ENCODE data around the gene PAQR8.

Gene PAQR8, protein sequence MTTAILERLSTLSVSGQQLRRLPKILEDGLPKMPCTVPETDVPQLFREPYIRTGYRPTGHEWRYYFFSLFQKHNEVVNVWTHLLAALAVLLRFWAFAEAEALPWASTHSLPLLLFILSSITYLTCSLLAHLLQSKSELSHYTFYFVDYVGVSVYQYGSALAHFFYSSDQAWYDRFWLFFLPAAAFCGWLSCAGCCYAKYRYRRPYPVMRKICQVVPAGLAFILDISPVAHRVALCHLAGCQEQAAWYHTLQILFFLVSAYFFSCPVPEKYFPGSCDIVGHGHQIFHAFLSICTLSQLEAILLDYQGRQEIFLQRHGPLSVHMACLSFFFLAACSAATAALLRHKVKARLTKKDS

DNA sequence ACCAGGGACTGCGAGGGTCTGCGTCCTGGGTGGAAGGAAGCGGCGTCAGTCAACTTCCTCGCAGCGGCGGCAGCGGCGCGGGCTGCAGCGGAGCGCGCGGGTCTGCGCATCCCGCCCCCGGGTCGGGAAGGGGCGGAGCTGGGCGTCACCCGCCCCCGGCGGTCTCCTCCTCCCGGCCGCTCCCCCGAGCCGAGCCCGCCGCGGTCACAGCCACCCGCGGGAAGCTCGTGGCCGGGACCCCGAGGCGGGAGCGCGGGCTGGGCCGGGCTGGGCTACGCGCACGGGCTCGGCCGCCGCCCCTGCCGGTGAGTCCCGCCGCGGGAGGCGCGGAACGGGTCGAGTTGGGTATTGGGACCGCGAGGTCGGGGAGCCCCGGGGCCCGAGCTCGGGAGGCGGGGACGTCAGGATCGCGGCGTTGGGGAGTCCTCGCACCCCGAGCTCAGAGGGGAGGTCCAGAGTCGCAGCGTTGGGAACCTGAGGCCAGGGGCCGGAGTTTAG is at the start of gene PAQR8:
TSS of gene PAQR8 (plus strand) at position 207 of the 498 bp plus-strand sequence. CDS start 41,063 bp downstream, outside the sequence.
- no peak for DNase-seq

DNA sequence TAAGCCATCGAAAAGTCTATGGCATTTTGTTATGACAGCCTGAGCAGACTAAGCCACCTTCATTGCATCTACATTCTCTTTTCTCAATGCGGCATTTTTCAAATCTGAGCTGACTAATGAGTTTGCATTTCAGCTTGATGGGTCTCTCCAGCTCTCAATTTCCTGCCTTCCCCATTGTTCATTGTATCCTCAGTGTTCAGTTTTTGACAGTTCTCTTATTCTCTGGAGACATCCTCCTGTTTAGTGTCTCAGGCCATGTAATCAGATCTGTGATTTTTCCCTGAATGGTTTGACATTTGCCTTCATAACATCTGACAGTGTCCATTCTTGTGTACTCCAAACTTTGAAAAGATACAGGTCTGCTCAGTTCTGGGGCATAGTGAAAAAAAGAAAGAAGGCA is 49.5 kb upstream of the PAQR8 start:
- DNase-seq: no peak

DNA sequence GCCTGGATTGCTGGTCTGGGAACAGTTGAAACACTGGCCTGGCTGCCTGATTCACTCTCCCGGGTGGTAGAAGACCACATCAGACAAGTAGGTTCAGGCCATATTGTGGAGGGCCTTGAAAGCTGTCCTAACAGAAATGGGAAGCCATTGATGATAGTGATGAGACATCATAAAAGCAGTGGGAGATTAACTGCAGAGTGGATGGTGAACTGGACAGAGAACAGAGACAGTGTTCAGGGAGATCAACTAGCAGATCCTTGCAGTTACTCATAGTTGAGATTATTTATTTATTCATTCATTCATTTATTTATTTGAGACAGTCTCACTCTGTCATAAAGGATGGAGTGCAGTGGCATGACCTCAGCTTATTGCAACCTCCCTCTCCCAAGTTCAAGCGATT is 47.2 kb upstream of the PAQR8 start:
- no peak for DNase-seq

DNA sequence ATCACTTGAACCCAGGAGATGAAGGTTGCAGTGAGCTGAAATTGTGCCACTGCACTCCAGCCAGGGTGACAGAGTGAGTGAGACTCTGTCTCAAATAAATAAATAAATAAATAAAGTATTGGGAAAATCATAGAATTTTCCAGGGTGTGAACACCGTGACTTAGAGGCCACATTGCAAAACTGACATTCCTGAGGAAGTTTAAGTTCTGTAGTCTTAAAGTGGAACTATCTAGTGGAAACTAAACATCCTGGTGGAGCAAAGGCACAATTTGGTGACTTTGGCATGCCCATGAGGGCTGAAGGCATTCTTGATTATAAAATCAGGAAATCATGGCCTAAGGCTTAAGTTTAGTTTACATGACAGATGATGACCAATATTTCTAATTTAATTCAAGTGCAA is 44.7 kb upstream of the PAQR8 start:
- no peak for DNase-seq

DNA sequence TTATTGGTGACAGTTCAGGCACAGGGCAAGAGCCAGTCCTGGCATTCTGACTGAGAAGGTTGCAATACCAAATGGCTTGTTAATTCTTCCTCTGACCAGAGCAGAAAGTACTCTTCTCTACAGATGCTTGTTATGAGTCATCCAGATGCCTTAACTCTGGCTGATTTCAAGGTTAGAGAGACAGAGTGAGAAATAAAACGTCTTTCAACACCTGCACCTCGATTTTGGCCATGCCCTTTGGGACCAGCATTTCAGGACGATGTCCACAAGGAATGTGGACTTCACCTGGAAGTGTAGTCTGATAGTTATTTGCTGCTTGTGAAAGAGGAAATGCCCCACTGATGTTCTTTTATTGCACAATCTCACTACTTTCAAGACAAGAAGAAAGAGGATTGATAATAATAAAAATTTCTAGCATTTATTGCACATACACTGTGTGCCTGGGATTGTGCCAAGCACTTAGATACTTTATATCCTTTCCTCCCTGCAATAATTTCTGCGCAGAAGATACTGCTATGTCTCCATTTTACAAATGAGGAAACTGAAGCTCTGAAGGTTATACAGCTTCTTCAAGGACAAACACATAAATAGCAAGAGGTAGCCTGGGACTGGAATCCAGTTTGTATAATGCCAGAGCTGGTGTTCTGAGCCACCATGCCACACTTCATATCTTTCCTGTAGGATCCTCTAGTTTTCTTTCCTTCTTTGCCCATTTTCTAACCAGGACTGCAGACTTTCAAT is 43.9 kb upstream of the PAQR8 start:
- no peak for DNase-seq

DNA sequence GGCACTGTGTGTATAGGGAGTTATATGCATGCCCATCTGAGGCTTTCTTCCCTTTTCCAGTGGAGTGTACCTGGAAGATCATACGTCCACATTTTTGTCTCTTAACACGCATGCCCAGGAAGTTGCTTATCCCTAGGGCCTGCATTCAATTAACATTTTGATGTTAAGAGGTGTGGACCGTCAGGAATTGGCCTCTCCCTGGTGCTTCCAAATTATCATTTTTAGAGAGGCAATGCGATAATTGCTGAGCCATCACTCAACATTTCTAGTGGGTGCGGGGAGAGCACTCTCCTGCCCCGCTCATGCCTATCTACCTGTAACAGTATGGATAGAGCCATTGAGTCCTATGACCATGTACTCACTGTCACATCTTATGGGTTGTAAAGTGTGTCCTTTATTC is 37.8 kb upstream of the PAQR8 start:
- no peak for DNase-seq

DNA sequence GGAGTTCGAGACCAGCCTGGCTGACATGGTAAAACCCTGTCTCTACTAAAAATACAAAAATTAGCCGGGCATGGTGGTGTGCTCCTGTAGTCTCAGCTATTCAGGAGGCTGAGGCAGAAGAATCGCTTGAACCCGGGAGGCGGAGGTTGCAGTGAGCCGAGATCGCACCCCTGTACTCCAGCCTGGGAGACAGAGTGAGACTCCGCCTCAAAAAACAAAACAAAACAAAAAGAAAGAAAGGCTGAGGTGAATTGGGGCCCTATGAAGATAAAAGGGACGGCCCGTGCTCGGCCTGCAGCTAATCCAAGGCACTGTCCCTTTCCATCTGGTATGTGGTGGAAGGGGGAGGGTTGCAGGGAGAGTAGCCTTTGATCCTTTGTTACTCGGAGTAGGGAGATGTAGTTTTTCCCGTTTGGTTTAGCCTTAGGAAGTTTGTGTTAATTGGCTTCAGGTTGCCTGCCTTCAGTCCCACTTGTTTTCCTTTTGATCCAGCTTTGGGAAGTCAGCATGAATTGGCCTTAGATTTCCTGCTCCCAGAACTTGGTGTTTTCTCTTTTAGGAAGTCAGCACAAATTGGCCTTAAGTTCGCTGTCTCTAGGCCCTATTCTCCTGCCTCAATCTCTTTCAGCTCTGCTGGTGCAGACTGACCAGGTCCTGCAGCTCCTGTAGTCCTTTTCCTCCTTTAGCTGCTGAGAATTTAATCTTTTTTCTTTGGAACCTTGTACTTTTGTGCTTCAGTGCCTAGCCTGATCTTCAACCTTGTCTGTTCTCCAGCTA is 36.1 kb upstream of the PAQR8 start:
- DNase-seq: no peak

DNA sequence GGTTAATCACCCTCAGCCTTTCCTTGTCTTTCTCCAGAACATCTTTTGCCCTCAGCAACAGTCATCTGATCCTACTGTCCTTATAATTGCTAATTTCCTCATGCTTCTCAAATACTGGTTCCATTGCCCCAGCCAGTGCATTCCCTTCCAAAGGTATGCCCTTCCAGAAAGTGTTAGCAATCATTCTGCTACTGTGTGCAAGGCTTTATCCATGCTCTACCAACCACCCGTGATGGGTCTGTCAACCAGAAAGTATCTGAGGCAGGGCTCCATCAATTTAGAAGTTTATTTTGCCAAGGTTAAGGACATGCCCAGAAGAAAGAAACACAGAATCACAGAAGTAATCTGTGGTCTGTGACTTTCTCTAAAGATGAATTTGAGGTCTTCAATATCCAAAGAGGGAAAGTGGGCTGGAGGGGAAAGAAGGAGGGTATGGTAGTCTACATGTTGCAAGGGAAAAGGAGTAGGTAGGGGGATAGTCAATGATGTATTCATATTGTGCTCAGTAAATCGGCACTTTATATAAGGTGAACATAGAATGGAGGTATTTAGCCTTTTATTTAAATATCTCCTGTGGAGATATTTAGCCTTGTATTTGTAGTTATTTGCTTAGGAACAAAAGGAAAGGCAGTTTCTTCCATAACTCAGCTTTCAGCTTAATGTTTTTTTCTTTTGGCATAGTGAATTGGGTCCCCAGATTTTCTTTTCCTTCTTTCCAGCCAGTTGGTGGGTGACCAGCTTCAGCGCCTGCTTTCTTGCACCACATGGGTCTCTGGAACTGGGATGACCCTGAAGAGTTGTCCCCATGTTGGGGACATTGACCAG is 35.2 kb upstream of the PAQR8 start:
- no peak for DNase-seq

DNA sequence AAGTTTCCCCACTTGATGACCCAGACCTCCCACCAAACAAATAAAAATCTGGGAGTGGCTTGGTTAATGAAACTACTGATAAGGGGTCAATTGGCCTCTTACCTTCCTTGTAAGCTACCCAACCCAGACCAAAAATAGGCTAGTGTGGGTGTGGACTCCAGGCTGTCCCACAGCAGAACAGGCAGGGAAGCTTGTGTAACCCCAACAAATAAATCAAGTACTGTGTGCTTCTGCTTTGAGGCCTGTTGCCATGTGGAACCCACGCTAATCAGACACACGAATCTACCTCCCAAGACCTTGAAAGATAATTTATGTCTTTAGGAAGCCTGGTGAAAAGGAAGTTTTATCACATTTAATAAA is 33.7 kb upstream of the PAQR8 start:
- no peak for DNase-seq

DNA sequence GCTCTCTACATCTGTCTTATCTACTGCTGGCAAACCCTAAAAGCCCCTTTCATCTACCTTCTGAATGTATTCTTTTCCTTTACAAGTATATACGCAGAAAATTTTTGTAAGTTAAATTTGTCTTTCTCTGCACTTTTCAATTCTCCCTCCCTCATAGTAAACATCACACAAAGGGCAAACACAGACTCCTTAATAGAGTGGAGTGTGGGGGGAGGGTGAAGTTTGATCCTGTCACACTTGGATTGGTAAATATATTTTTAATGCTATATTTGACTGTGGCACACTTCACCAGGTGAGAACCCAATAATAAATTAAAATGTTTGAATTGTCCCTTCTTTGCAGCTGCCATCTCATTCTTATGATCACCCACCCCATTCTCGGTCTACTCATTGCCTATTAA is 33.2 kb upstream of the PAQR8 start:
- no peak for DNase-seq

DNA sequence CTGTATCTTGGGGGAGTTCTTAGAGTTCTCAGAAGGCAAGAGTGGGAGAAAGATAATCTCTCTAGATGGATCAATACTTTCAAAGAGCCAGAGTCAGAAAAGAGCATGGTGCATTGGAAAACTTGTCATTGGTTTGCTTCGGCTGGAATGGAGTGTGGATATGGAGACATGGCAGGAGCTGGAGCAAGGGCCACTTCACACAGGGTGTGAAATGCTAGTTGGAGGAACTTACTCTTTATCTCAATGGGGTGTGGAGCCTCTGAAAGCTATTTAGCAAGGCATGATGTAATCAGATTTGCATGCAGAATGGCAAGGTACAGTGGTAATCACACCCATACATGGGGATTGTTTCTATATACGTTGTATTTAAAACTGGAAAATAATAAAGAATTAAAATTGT is 31.5 kb upstream of the PAQR8 start:
- DNase-seq: no peak

DNA sequence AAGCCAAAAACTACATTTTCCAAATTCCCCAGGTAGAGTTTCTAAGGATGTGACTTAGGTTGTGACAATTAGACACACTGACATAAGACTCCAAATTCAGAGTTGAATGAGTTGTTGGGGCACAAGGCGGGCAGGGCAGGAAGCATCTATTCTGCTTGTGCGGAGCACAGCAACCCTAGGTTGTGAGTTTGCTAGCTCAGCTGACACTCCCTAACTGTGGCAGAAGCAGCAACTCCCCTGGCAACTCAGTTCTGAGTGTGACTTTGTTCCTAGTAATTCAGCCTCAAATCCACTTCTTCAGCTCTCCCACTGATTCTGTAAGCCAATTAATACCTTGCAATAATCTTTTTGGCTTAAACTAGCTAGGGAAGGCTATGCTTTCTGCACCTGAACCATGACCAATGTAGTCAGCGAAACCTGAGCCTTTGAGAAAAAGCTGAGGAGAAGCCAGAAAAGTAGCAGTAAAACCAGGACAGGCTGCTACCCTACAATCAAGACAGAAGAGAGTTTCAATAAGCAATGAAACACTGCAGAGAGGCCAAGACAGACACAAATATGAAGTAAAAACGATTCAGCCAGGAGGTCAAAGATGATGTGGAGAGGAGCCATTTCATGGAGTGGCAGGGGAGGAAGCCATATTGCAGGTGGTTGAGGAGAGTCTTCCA is 30.0 kb upstream of the PAQR8 start:
- DNase-seq: no peak

DNA sequence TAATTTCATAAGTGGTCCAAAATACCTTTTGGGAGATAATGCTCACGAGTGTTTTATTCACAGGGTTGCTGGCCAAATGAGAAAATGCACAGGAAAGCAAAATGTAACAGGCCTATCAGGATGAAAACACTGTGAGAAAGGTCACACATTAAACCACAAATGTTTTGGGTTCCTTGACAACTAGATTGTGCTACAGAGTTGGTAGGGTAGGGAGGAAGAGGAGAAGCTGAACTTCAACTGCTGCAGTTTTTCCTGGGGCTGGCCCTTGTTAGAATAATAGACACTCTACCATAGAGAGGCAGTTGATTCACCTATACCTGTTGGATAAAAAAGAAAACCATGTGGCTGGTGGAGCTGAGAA is 28.1 kb upstream of the PAQR8 start:
- DNase-seq: no peak

DNA sequence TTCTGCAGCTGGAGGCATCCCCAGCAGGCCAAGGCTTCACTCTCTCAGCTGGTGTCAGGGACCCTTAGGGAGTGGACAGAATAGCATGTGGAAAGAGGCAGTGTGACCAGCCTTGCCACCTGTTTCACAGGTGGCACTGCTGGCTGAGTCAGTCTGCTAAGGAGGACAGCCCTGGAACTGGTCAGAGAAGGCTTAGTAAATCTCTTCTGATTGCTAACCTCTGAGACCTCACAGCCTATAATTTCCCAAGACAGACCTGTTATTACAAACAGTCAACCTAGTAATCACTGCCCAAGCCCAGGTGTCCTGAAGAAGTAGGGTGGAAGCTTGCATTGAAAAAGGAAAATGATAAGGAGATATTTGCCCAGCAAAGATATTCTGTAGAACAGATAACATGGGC is 26.4 kb upstream of the PAQR8 start:
- no peak for DNase-seq

DNA sequence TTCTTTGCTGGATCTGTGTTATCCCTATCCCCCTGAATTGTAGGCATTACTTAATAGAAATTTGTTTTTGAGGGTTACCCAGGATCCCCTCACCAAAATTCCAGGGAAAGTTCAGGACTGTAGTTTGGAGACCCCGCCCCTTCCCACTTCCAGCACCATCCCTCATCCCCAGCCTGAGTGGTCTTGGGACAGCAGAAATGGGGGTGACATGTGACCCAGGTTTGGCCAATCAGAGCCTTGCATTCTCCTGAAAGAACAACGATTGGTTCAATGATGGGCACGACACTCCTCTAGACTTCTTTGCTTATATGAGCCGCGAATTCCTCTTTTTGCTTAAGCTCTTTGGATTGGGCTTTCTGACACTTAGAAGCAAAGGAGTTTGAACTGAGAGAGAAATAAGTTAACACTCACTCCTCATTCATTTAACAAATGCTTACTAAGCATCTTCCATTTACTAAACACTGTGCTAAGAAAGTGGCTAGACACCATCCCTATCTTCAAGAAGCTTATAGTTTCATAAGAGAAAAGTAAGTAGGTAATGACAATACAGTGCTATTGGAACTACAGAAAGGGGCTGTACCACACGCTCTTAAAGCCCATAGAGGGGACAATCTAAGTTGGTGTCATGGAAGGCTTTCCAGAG is 24.9 kb upstream of the PAQR8 start:
- DNase-seq: no peak

DNA sequence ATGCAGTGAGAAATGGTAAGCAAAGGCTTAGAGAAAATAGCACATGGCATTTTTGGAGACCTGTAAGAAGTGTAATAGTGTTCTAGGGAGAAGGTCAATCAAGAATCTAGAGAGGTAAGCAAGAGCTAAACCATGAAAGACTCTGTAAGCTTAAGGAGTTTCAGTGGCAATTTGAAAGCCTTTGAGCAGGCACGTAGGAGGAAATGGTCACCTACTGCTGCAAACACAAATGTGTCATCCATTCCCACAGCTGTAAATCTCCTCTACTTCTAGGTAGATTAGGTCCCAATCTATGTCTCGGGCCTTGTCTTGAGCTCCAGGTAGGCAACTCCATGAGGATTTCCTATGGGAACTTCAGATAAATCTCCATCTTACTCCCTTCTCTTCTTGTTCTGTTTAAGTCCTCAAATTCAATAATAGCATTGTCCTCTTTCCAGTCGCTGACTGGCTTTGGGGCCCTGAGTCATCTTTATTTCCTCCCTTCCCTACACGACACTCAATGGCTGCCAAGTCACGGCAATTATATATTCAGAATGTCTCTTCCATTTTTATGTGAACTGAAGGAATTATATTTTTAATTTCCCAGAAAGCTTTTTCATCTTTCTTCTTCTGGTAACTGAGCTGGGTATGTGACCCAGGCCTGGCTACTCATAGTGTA is 24.2 kb upstream of the PAQR8 start:
- DNase-seq: no peak

DNA sequence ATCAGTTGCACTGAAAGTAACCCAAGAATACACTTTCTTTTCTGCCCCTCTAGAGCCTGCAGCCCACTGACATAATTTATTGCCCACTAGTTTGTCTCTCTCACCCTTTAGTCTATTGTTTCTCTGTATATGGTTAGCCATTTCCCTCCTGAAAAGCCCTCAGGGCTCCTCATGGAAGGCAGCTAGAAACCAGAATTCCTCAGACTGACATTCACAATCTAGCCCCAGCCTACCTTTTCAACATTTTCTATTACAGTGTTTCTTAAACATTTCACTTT is 21.4 kb upstream of the PAQR8 start:
- no peak for DNase-seq

DNA sequence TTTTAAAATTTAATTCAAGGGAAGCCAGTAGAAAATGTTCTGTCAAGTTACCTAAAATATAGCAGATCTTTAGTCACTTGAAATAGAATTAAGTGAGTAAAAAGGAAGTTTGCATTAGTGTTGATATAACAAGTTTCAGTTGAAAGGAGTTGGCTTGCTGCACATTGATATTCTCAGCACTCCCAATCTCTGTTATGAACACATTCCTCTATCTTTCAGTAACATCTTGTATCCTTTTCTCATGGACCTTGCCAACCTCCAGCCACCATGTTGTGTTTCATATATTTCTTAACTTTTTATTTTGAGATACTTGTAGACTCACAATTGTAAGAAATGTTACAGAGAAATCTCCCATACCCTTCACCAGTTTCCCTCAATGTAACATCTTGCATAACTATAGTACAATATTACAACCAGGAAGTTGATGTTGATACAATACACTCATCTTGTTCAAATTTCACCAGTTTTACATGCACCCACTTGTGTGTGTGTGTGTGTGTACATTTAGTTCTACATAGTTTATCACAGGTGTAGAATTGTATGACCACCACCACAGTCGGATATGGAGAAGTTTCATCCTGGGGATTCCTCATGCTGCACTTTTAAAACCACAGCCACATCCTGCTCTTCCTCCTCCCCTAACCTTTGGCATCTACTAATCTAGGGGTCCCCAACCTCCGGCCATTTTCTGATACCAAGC is 20.2 kb upstream of the PAQR8 start:
- DNase-seq: no peak

DNA sequence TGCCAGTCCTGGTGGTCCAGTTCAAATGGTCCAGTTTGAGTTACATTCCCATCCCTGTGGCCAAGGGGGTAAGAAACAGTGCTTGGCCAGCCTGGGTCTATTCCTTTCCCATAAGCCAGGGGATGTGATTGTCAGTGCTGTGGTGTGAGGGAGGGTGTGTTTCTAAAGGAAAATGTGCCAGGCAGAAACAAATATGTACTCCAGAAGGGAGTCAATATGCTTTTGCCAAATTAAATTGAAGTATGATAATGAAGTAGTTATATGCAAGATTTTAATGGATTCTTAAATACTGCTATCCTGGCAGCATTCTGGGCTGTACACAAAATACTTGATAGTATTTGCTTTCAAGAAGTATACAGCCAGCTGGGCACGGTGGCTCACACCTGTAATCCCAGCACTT is 16.6 kb upstream of the PAQR8 start:
- no peak for DNase-seq

DNA sequence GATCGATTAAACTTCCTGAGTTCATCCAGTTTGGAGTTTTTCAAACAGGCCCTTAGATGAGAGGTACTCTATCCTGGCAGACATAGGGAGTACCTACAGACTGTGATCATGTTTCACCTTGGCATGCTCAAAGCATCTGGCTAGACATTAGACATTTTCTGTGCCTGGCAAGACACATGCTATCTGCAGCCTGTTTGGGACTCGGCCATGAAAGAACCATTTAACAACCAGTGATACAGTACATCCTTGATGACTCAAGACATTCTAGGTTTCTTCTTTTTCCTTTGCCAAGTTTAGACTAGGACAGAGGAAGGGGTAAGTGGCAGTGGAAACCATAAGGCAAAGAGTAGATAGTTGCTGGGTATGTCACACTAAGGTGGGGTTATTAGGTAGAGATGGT is 15.4 kb upstream of the PAQR8 start:
- DNase-seq: no peak

DNA sequence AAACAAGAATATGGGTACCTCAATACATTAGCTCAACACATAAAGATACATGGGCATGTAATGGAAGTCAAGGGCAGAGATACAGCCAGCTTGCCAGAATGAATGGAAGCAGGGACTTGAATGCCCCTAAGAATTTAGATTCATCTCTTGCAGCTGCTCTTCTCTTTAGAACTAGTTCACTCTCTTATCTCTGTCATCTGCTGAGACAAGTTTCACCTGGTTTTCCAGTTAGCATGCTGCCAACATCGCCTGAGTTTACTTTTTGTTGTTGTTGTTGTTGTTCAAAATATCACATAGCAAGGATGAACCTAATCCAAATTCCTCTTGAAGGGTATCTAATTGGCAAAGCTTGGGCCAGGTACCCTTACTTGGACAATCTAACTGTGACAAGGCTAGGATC is 14.1 kb upstream of the PAQR8 start:
- DNase-seq: no peak
